GM12873 (cell line): ENCODE measurements around the gene RAB3GAP1.

Experiments
- CTCF ChIP-seq: IDR thresholded peaks from 2 replicates; pipeline ENCODE4 v1.5.1; 2012; ENCODE audit warnings: low read depth, mild to moderate bottlenecking, moderate library complexity, low read length, control low read depth; ENCODE audit not compliant: insufficient read depth; ENCODE audit errors: missing control alignments

RAB3GAP1 gene

GRCh38 chr2:135203944-135204343 lies 151.9 kb downstream of the RAB3GAP1 start:
- no peak for TF ChIP-seq CTCF

GRCh38 chr2:135208016-135208415 lies 155.9 kb downstream of the RAB3GAP1 start:
- no peak for TF ChIP-seq CTCF

DNA sequence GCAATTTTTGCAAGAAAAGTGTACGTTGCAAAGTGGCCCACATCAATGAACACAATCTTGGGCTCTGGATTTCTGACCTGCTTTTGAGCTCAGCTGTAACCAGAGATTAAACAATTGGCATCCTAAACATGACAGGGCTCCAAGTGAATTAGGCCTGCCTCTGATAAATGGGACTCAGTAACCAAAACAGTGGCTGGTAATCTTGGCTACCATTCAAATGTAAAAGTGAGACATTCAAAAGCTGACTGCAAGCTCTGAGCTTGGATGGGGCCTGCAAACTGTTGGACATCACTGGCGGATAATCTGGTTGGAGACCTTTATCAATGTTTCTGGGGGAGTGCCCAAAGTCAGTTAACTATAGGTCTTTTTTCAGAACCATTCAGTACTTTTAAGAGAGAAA lies 160.7 kb downstream of the RAB3GAP1 start:
- TF ChIP-seq CTCF: no peak

- no peak for TF ChIP-seq CTCF
Measured at GRCh38 chr2:135218426-135218825, 166.3 kb downstream of the RAB3GAP1 start.

GRCh38 chr2:135219226-135219625 lies 167.1 kb downstream of the RAB3GAP1 start:
- TF ChIP-seq CTCF: no peak
